A549 (cell line): ENCODE measurements around the gene LINGO3. TPM values are rescaled to one million over a fixed set of nuclear protein-coding genes. Genes with fewer than 3 reads are reported as not detected.

Experiments used
- ATAC-seq, 2 experiments: fragments of 200-7000 bp in 1 of 2; fragments of >200 bp in 1 of 2; cut with Nextera tagmentation in 1 of 2; cut with Tn5 transposase in 1 of 2; 3 replicates each; pipeline versions ENCODE4 v1.8.0 to v1.9.1; 2018 to 2020; ENCODE audit warnings: mild to moderate bottlenecking in 1 of 2, moderate library complexity in 1 of 2
- CTCF ChIA-PET: fragments of 300-600 bp; sonication (Branson Sonifier 250); formaldehyde crosslinking; extraction: SDS; loops from one replicate; lab custom pipeline; 2021; ENCODE audit warnings: antibody characterized with exemption, inconsistent platforms; lab: Yijun Ruan, JAX
- POLR2A ChIA-PET: fragments of 350-600 bp; formaldehyde crosslinking; extraction: SDS; loops from one replicate; lab custom pipeline; 2021; ENCODE audit warnings: antibody characterized with exemption, inconsistent platforms; lab: Yijun Ruan, JAX
- DNase-seq, 2 experiments: peaks; one replicate each; pipeline versions ENCODE4 v3.0.0 to v3.0.0-alpha.2; 2011 to 2016; ENCODE audit warnings: low read depth in 1 of 2, low spot score in 1 of 2
- FAIRE-seq: peaks from 2 replicates; lab custom pipeline; 2011; peaks lifted over from hg19 to GRCh38; lab: Jason Lieb, UNC
- H3K27ac ChIP-seq, 2 experiments: fragments of >200 bp; sonication (Bioruptor Twin); formaldehyde crosslinking; 3 replicates each; pipeline ENCODE4 v1.5.1; 2016 to 2017
- H3K4me1 ChIP-seq: fragments of >200 bp; sonication (Bioruptor Twin); formaldehyde crosslinking; 3 replicates; pipeline ENCODE4 v1.6.1; 2016
- H3K4me2 ChIP-seq: fragments of >200 bp; sonication (Bioruptor Twin); formaldehyde crosslinking; 3 replicates; pipeline ENCODE4 v1.6.1; 2016
- H3K4me3 ChIP-seq: fragments of >200 bp; sonication (Bioruptor Twin); formaldehyde crosslinking; 3 replicates; pipeline ENCODE4 v1.5.1; 2016
- H3K9me3 ChIP-seq: fragments of >200 bp; sonication (Bioruptor Twin); formaldehyde crosslinking; 3 replicates; pipeline ENCODE4 v1.6.1; 2016
- BHLHE40 ChIP-seq: IDR thresholded peaks from 2 replicates; pipeline ENCODE4 v1.6.1; 2012; ENCODE audit warnings: low read depth, low read length, inconsistent platforms
- CBX8 ChIP-seq: fragments of 200-600 bp; sonication (generic); IDR thresholded peaks from 2 replicates; pipeline ENCODE4 v1.6.1; 2016
- EP300 ChIP-seq, 2 experiments: fragments of >200 bp; sonication (Bioruptor Twin); formaldehyde crosslinking; IDR thresholded peaks; 2 replicates in 1 of 2; 3 replicates in 1 of 2; pipeline ENCODE4 v1.6.1; 2016 to 2017
- ESRRA ChIP-seq: fragments of 150-350 bp; IDR thresholded peaks from 2 replicates; pipeline ENCODE4 v1.6.1; 2014; ENCODE audit warnings: mild to moderate bottlenecking, low read length, borderline replicate concordance
- FOSL2 ChIP-seq, 2 experiments: fragments of 450-650 bp in 1 of 2; fragments of >200 bp in 1 of 2; sonication (Bioruptor Twin) in 1 of 2; formaldehyde crosslinking; IDR thresholded peaks; 2 replicates each; pipeline versions ENCODE4 v1.5.0 to v1.6.1; 2016 to 2020; ENCODE audit warnings: mild to moderate bottlenecking in 1 of 2, moderate library complexity in 1 of 2
- FOXS1 ChIP-seq: fragments of 250-450 bp; sonication (Bioruptor Pico); IDR thresholded peaks from 2 replicates; pipeline ENCODE4 v1.5.0; 2020; ENCODE audit warnings: mild to moderate bottlenecking, moderate library complexity
- HOXA7 ChIP-seq: fragments of 250-450 bp; sonication (Bioruptor Pico); IDR thresholded peaks from 2 replicates; pipeline ENCODE4 v1.5.0; 2020; ENCODE audit warnings: mild to moderate bottlenecking, moderate library complexity
- HOXB13 ChIP-seq: fragments of 250-450 bp; sonication (Bioruptor Pico); IDR thresholded peaks from 2 replicates; pipeline ENCODE4 v1.5.0; 2020; ENCODE audit warnings: low read depth, mild to moderate bottlenecking, moderate library complexity
- JUNB ChIP-seq: fragments of >200 bp; sonication (Bioruptor Twin); formaldehyde crosslinking; IDR thresholded peaks from 2 replicates; pipeline ENCODE4 v1.6.1; 2016
- KDM5A ChIP-seq: fragments of 200-600 bp; sonication (generic); IDR thresholded peaks from 2 replicates; pipeline ENCODE4 v1.6.1; 2016; ENCODE audit warnings: antibody characterized with exemption, mild to moderate bottlenecking
- MAX ChIP-seq: IDR thresholded peaks from 2 replicates; pipeline ENCODE4 v1.6.1; 2012
- MAZ ChIP-seq: fragments of 150-350 bp; IDR thresholded peaks from 2 replicates; pipeline ENCODE4 v1.6.1; 2014; ENCODE audit warnings: antibody characterized with exemption, low read depth, low read length, borderline replicate concordance
- MYC ChIP-seq: IDR thresholded peaks from 2 replicates; pipeline ENCODE4 v1.6.1; 2012; ENCODE audit warnings: mild to moderate bottlenecking, inconsistent platforms, low read length, improper control_type of control experiment, borderline replicate concordance
- NFE2L2 ChIP-seq: fragments of 150-350 bp; conservative IDR thresholded peaks from 2 replicates; pipeline ENCODE4 v1.6.1; 2014; ENCODE audit warnings: low read length
- NPAS2 ChIP-seq: fragments of 250-450 bp; sonication (Bioruptor Pico); IDR thresholded peaks from 2 replicates; pipeline ENCODE4 v1.8.0; 2022; ENCODE audit warnings: mild to moderate bottlenecking, moderate library complexity, borderline replicate concordance
- PHF8 ChIP-seq: fragments of 200-600 bp; sonication (generic); IDR thresholded peaks from 2 replicates; pipeline ENCODE4 v1.6.1; 2016; ENCODE audit warnings: low read depth, mild to moderate bottlenecking, antibody characterized with exemption, moderate library complexity, borderline replicate concordance
- POLR2A ChIP-seq: IDR thresholded peaks from 2 replicates; pipeline ENCODE4 v1.6.1; 2012; ENCODE audit warnings: mild to moderate bottlenecking, low read length
- POLR2AphosphoS2 ChIP-seq: conservative IDR thresholded peaks from 2 replicates; pipeline ENCODE4 v1.6.1; 2012; ENCODE audit warnings: low read length, improper control_type of control experiment, inconsistent platforms
- RAD21 ChIP-seq, 2 experiments: fragments of >200 bp in 1 of 2; sonication (Bioruptor Twin) in 1 of 2; formaldehyde crosslinking in 1 of 2; IDR thresholded peaks in 1 of 2; conservative IDR thresholded peaks in 1 of 2; 2 replicates in 1 of 2; 3 replicates in 1 of 2; pipeline ENCODE4 v1.6.1; 2012 to 2018; ENCODE audit warnings: inconsistent platforms in 1 of 2
- RNF2 ChIP-seq: fragments of 200-600 bp; sonication (generic); IDR thresholded peaks from 2 replicates; pipeline ENCODE4 v1.6.1; 2016; ENCODE audit warnings: low read depth, mild to moderate bottlenecking, antibody characterized with exemption, moderate library complexity, borderline replicate concordance
- SMC3 ChIP-seq: fragments of >200 bp; sonication (Bioruptor Twin); formaldehyde crosslinking; IDR thresholded peaks from 3 replicates; pipeline ENCODE4 v1.6.1; 2018; ENCODE audit warnings: inconsistent platforms
- TFCP2L1 ChIP-seq: fragments of 250-450 bp; sonication (Bioruptor Pico); IDR thresholded peaks from 2 replicates; pipeline ENCODE4 v1.5.0; 2021; ENCODE audit warnings: mild to moderate bottlenecking
- ZFP36 ChIP-seq: fragments of 450-650 bp; IDR thresholded peaks from 2 replicates; pipeline ENCODE4 v1.6.1; 2014; ENCODE audit warnings: borderline replicate concordance; ENCODE audit not compliant: partially characterized antibody
- WGBS: methylation state at CpG from one replicate; pipeline ENCODE4 v1.1.6; 2017; ENCODE audit errors: missing lambda C conversion rate; 5-methylcytosine and 5-hydroxymethylcytosine counted together
- polyA plus RNA-seq, 4 experiments: library from polyadenylated mRNA; depleted of rRNA in 3 of 4; stranded (reverse); fragments of >200 nt; fragmentation: RNase III in 1 of 4; extraction: RNeasy Plus Mini Kit Qiagen cat#74134 plus additional on column Dnase treatment in 1 of 4; gene quantifications; 2 replicates in 3 of 4; 3 replicates in 1 of 4; pipeline ENCODE4 v1.2.3, GENCODE V29; 2011 to 2017
- TF ChIP-seq, protein P1 (sequence below): fragments of >200 bp; sonication (Bioruptor Twin); formaldehyde crosslinking; IDR thresholded peaks from 3 replicates; pipeline ENCODE4 v1.5.1; 2016
- TF ChIP-seq, protein P2 (sequence below): fragments of 450-650 bp; IDR thresholded peaks from 2 replicates; pipeline ENCODE4 v1.6.1; 2014; ENCODE audit warnings: antibody characterized with exemption

Gene LINGO3
- polyA plus RNA-seq, 2 of the 4 experiments (the other 2 are of a cell fraction) = not detected

DNA sequence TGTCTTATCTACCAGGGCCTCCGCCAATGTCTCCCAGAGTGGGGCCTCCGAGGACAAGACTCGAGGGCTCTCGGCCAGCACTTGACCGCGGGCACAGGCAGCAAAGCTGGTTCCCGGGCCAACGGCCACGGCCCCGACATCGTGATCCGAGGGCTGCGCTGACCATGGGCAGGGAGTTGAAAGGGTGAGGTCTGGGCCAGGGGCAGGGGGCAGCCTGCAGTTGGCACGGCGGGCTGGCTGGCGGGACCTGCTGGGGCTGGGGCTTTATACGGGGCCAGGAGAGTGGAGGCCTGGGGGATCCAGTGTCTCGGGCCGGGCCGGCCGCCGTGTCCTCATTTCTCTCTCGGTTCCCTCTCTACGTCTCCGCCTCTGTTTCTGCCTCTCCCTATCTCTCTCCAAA, 9.8 kb upstream of the LINGO3 start:
- no peak overlapping the region for H3K27ac ChIP-seq
- H3K4me2 ChIP-seq = no peak overlapping the region
- ATAC-seq = no peak
- no peak for TF ChIP-seq NFE2L2
- TF ChIP-seq FOXS1 (CRISPR knock-in tag) = no peak
- TF ChIP-seq EP300 (IDR thresholded peaks at IDR 0.05) = no peak
- no peak for TF ChIP-seq MAZ
- TF ChIP-seq HOXA7 = no peak
- no peaks in the 10 kb centered on the region for H3K4me1 ChIP-seq
- H3K4me3 ChIP-seq = no peak overlapping the region
- ChIA-PET CTCF (interaction anchor here (2.3 kb wide), 1 partner anchor 11 kb away, joined by 12 read pairs; no protein-coding TSS in a partner anchor), POLR2A (no interaction called here)
- no peak for DNase-seq
- FAIRE-seq = no peak
- peaks cover 15% of the 10 kb centered on the region; the same call in 2 of the 3 replicates for H3K9me3 ChIP-seq
- 87% methylated on average over 14 of the region's 25 CpGs for WGBS

DNA sequence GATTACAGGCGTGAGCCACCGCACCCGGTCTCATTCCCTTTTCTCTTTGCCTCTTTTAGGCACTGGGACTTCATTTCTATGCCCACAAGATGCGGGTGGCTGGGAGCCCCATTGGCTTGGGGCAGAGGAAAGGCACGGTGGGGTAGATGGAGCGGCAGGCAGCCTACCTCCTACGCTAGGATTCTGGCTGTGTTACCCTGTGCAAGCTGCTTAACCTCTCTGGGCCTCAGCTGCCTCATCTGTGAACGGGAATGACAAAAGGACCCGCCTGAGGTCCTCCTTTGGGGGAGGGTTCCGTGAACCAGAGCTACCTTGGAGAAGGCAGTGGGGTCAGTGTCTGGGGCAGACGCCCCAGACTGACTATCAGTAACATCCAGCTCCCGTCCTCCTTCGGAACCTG, 9.3 kb upstream of the LINGO3 start:
- H3K27ac ChIP-seq = no peak overlapping the region
- 78% methylated on average over 12 of the region's 13 CpGs for WGBS
- POLR2A ChIA-PET = no interaction called here
- no peak overlapping the region for H3K4me2 ChIP-seq
- no peak overlapping the region for H3K4me3 ChIP-seq
- CTCF ChIA-PET = interaction anchor here (2.3 kb wide), 1 partner anchor 11 kb away, joined by 12 read pairs; no protein-coding TSS in a partner anchor
- TF ChIP-seq RNF2 (no peak), CBX8 (no peak), MAX (no peak), ZFP36 (no peak), PHF8 (no peak), MYC (no peak), POLR2AphosphoS2 (no peak)
- peaks cover 15% of the 10 kb centered on the region; the same call in 2 of the 3 replicates for H3K9me3 ChIP-seq
- no peak for DNase-seq
- no peak for ATAC-seq
- no peak for FAIRE-seq
- no peaks in the 10 kb centered on the region for H3K4me1 ChIP-seq

GRCh38 chr19:2315818-2316353, 7.9 kb upstream of the LINGO3 start:
- ChIA-PET CTCF (interaction anchor here (0.6 to 2.3 kb wide), 12 partner anchors 10 to 379 kb away, joined by 3 to 12 read pairs (median 4); partner anchors contain the start of genes PEAK3 and PLEKHJ1), POLR2A (no interaction called here)
- H3K9me3 ChIP-seq = peaks cover 15% of the 10 kb centered on the region; the same call in 2 of the 3 replicates
- DNase-seq (peak in 1 of 2 experiments; percentile 43), ATAC-seq (peak; percentile 71 to 85), FAIRE-seq (no peak)
- H3K4me2 ChIP-seq = no peak overlapping the region
- TF ChIP-seq POLR2A = no peak
- TF ChIP-seq ESRRA = no peak
- TF ChIP-seq BHLHE40 = no peak
- no peak for TF ChIP-seq KDM5A
- TF ChIP-seq, protein P1, sequence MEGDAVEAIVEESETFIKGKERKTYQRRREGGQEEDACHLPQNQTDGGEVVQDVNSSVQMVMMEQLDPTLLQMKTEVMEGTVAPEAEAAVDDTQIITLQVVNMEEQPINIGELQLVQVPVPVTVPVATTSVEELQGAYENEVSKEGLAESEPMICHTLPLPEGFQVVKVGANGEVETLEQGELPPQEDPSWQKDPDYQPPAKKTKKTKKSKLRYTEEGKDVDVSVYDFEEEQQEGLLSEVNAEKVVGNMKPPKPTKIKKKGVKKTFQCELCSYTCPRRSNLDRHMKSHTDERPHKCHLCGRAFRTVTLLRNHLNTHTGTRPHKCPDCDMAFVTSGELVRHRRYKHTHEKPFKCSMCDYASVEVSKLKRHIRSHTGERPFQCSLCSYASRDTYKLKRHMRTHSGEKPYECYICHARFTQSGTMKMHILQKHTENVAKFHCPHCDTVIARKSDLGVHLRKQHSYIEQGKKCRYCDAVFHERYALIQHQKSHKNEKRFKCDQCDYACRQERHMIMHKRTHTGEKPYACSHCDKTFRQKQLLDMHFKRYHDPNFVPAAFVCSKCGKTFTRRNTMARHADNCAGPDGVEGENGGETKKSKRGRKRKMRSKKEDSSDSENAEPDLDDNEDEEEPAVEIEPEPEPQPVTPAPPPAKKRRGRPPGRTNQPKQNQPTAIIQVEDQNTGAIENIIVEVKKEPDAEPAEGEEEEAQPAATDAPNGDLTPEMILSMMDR = peak; percentile 36; the same call in 2 of the 3 replicates
- TF ChIP-seq FOSL2 (IDR thresholded peaks at IDR 0.05) = no peak
- TF ChIP-seq FOSL2 (CRISPR knock-in tag; IDR thresholded peaks at IDR 0.05) = no peak
- no peak for TF ChIP-seq MAX
- no peak for TF ChIP-seq HOXB13 (CRISPR knock-in tag)
- TF ChIP-seq MYC = no peak
- TF ChIP-seq EP300 (IDR thresholded peaks at IDR 0.05) = no peak
- no peak for TF ChIP-seq JUNB
- no peak for TF ChIP-seq TFCP2L1 (CRISPR knock-in tag)
- peak; percentile 46; the same call in 2 of the 3 replicates for TF ChIP-seq SMC3
- TF ChIP-seq NPAS2 (CRISPR knock-in tag) = no peak
- TF ChIP-seq CBX8 = no peak
- no peak for TF ChIP-seq HOXA7
- peak; percentile 67 to 71 for TF ChIP-seq RAD21 (conservative IDR thresholded peaks at IDR 0.05 in 1 of 2, IDR thresholded peaks at IDR 0.05 in 1 of 2)
- TF ChIP-seq, protein P2, sequence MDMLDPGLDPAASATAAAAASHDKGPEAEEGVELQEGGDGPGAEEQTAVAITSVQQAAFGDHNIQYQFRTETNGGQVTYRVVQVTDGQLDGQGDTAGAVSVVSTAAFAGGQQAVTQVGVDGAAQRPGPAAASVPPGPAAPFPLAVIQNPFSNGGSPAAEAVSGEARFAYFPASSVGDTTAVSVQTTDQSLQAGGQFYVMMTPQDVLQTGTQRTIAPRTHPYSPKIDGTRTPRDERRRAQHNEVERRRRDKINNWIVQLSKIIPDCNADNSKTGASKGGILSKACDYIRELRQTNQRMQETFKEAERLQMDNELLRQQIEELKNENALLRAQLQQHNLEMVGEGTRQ = no peak
- TF ChIP-seq NFE2L2 = no peak
- H3K4me1 ChIP-seq = no peaks in the 10 kb centered on the region
- no peak overlapping the region for H3K4me3 ChIP-seq
- no peak overlapping the region for H3K27ac ChIP-seq
- WGBS = 52% methylated on average over 15 of the region's 22 CpGs
